NCI-H82 treated with DMSO at 0.1 percent for 48 hours (cell line): ENCODE results near the gene IRGQ.
A peak's percentile ranks its signal among the peaks of the same experiment; 100 is the strongest.

ENCODE experiments used
- DNase-seq: peaks from one replicate; lab custom pipeline; 2025; ENCODE audit not compliant: unreplicated experiment; lab: John Stamatoyannopoulos, UW

The IRGQ gene

GRCh38 chr19:43545276-43545675 is 50.7 kb downstream of the IRGQ start:
- no peak for DNase-seq

- no peak for DNase-seq
Measured at GRCh38 chr19:43544077-43544476, 51.9 kb downstream of the IRGQ start.

- DNase-seq, result no peak
Measured at GRCh38 chr19:43541920-43542650, 53.8 kb downstream of the IRGQ start.

- no peak for DNase-seq
Measured at GRCh38 chr19:43540381-43540780, 55.6 kb downstream of the IRGQ start.

GRCh38 chr19:43538922-43539321 is 57.0 kb downstream of the IRGQ start:
- no peak for DNase-seq

GRCh38 chr19:43534816-43535761 is 60.8 kb downstream of the IRGQ start:
- peak; percentile 27 for DNase-seq
